OCI-LY3 (cell line): ENCODE data around the gene NCAM2.
A peak's percentile ranks its signal among the peaks of the same experiment; 100 is the strongest.

Source experiments
- H2AFZ ChIP-seq: fragments of 200-600, 300-600 bp; shearing (Covaris generic); 2 replicates; pipeline ENCODE4 v1.6.0; 2014; ENCODE audit warnings: antibody characterized with exemption, low read depth, low read length
- H3K27ac ChIP-seq: fragments of 200-600, 300-600 bp; sonication (generic); 2 replicates; pipeline ENCODE4 v1.5.1; 2014; ENCODE audit warnings: mild to moderate bottlenecking, low read length, moderate library complexity, mixed read lengths
- H3K27me3 ChIP-seq: fragments of 200-600, 300-600 bp; sonication (generic); 2 replicates; pipeline ENCODE4 v1.6.1; 2014; ENCODE audit warnings: low read depth, low read length, mixed read lengths
- H3K36me3 ChIP-seq: fragments of 200-600, 300-600 bp; sonication (generic); replicated peaks from 2 replicates; pipeline ENCODE3; 2014; ENCODE audit warnings: low read depth, low read length, mixed read lengths
- H3K4me1 ChIP-seq: fragments of 300-600, 200-600 bp; sonication (generic); 2 replicates; pipeline ENCODE4 v1.6.1; 2014; ENCODE audit warnings: low read length, mixed read lengths
- H3K4me2 ChIP-seq: fragments of 200-600, 300-600 bp; sonication (generic); 2 replicates; pipeline ENCODE4 v1.6.1; 2014; ENCODE audit warnings: low read length, mixed read lengths
- H3K4me3 ChIP-seq: fragments of 300-600, 200-600 bp; sonication (generic); 2 replicates; pipeline ENCODE4 v1.5.1; 2014; ENCODE audit warnings: antibody characterized with exemption, mild to moderate bottlenecking, low read length, moderate library complexity
- H3K79me2 ChIP-seq: fragments of 300-600, 200-600 bp; shearing (Covaris generic); 2 replicates; pipeline ENCODE4 v1.6.1; 2014; ENCODE audit warnings: mild to moderate bottlenecking, low read length, mixed read lengths
- H3K9ac ChIP-seq: fragments of 300-600, 200-600 bp; shearing (Covaris generic); 2 replicates; pipeline ENCODE4 v1.6.0; 2014; ENCODE audit warnings: mild to moderate bottlenecking, low read length, moderate library complexity
- H3K9me3 ChIP-seq: fragments of 200-600, 300-600 bp; shearing (Covaris generic); 2 replicates; pipeline ENCODE4 v1.6.1; 2014; ENCODE audit warnings: low read length, mixed read lengths; ENCODE audit not compliant: insufficient read depth
- H4K20me1 ChIP-seq: fragments of 200-600, 300-600 bp; sonication (generic); 2 replicates; pipeline ENCODE4 v1.6.1; 2016; ENCODE audit warnings: low read length, mixed read lengths; ENCODE audit not compliant: insufficient read depth
- CTCF ChIP-seq: fragments of 200-600, 300-600 bp; sonication (generic); IDR thresholded peaks from 2 replicates; pipeline ENCODE4 v1.5.1; 2014; ENCODE audit warnings: antibody characterized with exemption, low read length, low read depth
- EZH2phosphoT487 ChIP-seq: fragments of 200-600 bp; shearing (Covaris generic); IDR thresholded peaks from 2 replicates; pipeline ENCODE4 v1.6.1; 2018; ENCODE audit warnings: antibody characterized with exemption, mixed run types, low read depth

NCAM2 gene

GRCh38 chr21:21283810-21284209 lies 285.6 kb downstream of the NCAM2 start:
- Histone ChIP-seq H3K4me1 (peaks cover 4% of the 10 kb centered on the region; the same call in 1 of the 2 replicates), H3K79me2 (no peaks in the 10 kb centered on the region), H3K9me3 (no peaks in the 10 kb centered on the region), H3K27me3 (no peaks in the 10 kb centered on the region), H3K36me3 (no peaks in the 10 kb centered on the region), H3K9ac (no peak overlapping the region), H4K20me1 (no peaks in the 10 kb centered on the region), H2AFZ (no peak overlapping the region), H3K4me3 (no peak overlapping the region), H3K27ac (no peak overlapping the region), H3K4me2 (no peak overlapping the region)
- TF ChIP-seq CTCF (no peak), EZH2phosphoT487 (no peak)

- Histone ChIP-seq H3K27me3 (no peaks in the 10 kb centered on the region), H3K9ac (no peak overlapping the region), H3K79me2 (no peaks in the 10 kb centered on the region), H4K20me1 (no peaks in the 10 kb centered on the region), H3K27ac (no peak overlapping the region), H2AFZ (no peak overlapping the region), H3K4me1 (peaks cover 4% of the 10 kb centered on the region; the same call in 1 of the 2 replicates), H3K4me2 (peak overlapping the region; percentile 17; the same call in 1 of the 2 replicates), H3K4me3 (no peak overlapping the region), H3K36me3 (no peaks in the 10 kb centered on the region), H3K9me3 (no peaks in the 10 kb centered on the region)
- TF ChIP-seq CTCF (no peak), EZH2phosphoT487 (no peak)
Observed at GRCh38 chr21:21286170-21286798, 288.1 kb downstream of the NCAM2 start.

- Histone ChIP-seq H3K4me2 (no peak overlapping the region), H3K27ac (no peak overlapping the region), H2AFZ (no peak overlapping the region), H3K9ac (no peak overlapping the region), H3K36me3 (no peaks in the 10 kb centered on the region), H3K4me1 (peaks cover 4% of the 10 kb centered on the region; the same call in 1 of the 2 replicates), H3K4me3 (no peak overlapping the region), H3K27me3 (no peaks in the 10 kb centered on the region), H3K79me2 (no peaks in the 10 kb centered on the region), H4K20me1 (no peaks in the 10 kb centered on the region), H3K9me3 (no peaks in the 10 kb centered on the region)
- TF ChIP-seq CTCF (no peak), EZH2phosphoT487 (no peak)
Observed at GRCh38 chr21:21290751-21291150, 292.5 kb downstream of the NCAM2 start.

GRCh38 chr21:21291883-21292569 lies 293.8 kb downstream of the NCAM2 start:
- H3K4me3 ChIP-seq = no peak overlapping the region
- no peak overlapping the region for H3K9ac ChIP-seq
- no peaks in the 10 kb centered on the region for H3K9me3 ChIP-seq
- H4K20me1 ChIP-seq = no peaks in the 10 kb centered on the region
- H3K27ac ChIP-seq = no peak overlapping the region
- no peak overlapping the region for H2AFZ ChIP-seq
- H3K4me2 ChIP-seq = no peak overlapping the region
- no peaks in the 10 kb centered on the region for H3K4me1 ChIP-seq
- no peaks in the 10 kb centered on the region for H3K36me3 ChIP-seq
- H3K79me2 ChIP-seq = no peaks in the 10 kb centered on the region
- no peak for TF ChIP-seq EZH2phosphoT487
- no peak for TF ChIP-seq CTCF
- no peaks in the 10 kb centered on the region for H3K27me3 ChIP-seq
